ENCODE data around the gene MAPK11.
A peak's percentile ranks its signal among the peaks of the same experiment; 100 is the strongest.

The MAPK11 gene

GRCh38 chr22:50286275-50286674 is 16.1 kb upstream of the MAPK11 start:
- no peak for TF ChIP-seq CTCF (IDR thresholded peaks at IDR 0.05; ENCODE audit: insufficient read depth, low read depth, low read length, missing control alignments)
- no peak overlapping the region for H3K4me3 ChIP-seq (ENCODE audit: low read length)
- DNase-seq (ENCODE audit: low read depth): no peak

GRCh38 chr22:50285568-50286229 is 15.5 kb upstream of the MAPK11 start:
- TF ChIP-seq CTCF (IDR thresholded peaks at IDR 0.05; ENCODE audit: insufficient read depth, low read depth, low read length, missing control alignments): no peak
- H3K4me3 ChIP-seq (ENCODE audit: low read length): no peak overlapping the region
- no peak for DNase-seq (ENCODE audit: low read depth)

GRCh38 chr22:50284479-50284878 is 14.3 kb upstream of the MAPK11 start:
- TF ChIP-seq CTCF (IDR thresholded peaks at IDR 0.05; ENCODE audit: insufficient read depth, low read depth, low read length, missing control alignments): no peak
- no peak overlapping the region for H3K4me3 ChIP-seq (ENCODE audit: low read length)
- DNase-seq (ENCODE audit: low read depth): no peak

- TF ChIP-seq CTCF (IDR thresholded peaks at IDR 0.05; ENCODE audit: insufficient read depth, low read depth, low read length, missing control alignments): no peak
- no peak for DNase-seq (ENCODE audit: low read depth)
- H3K4me3 ChIP-seq (ENCODE audit: low read length): no peak overlapping the region
Measured at GRCh38 chr22:50283821-50284220, 13.6 kb upstream of the MAPK11 start.

GRCh38 chr22:50282361-50283155 is 12.4 kb upstream of the MAPK11 start:
- no peak for TF ChIP-seq CTCF (IDR thresholded peaks at IDR 0.05; ENCODE audit: insufficient read depth, low read depth, low read length, missing control alignments)
- peak; percentile 98 for DNase-seq (ENCODE audit: low read depth)
- H3K4me3 ChIP-seq (ENCODE audit: low read length): no peak overlapping the region

GRCh38 chr22:50281957-50282356 is 11.8 kb upstream of the MAPK11 start:
- no peak for DNase-seq (ENCODE audit: low read depth)
- H3K4me3 ChIP-seq (ENCODE audit: low read length): no peak overlapping the region
- no peak for TF ChIP-seq CTCF (IDR thresholded peaks at IDR 0.05; ENCODE audit: insufficient read depth, low read depth, low read length, missing control alignments)
